ENCODE data around the gene HAUS1. TPM values are rescaled to one million over a fixed set of nuclear protein-coding genes. Genes with fewer than 3 reads are reported as not detected.

The HAUS1 gene
- total RNA-seq (2012; rRNA removed) (25.3 and 32.2 TPM in 2 replicates), polyA plus RNA-seq (2012; rRNA removed) (33.4 and 55.0 TPM in 2 replicates), Bru-seq, nascent RNA (percentile 55 among the genes with signal in this experiment), BruChase-seq, experiment 1, labeled RNA remaining after a 6-hour chase (percentile 73 among the genes with signal in this experiment), BruChase-seq, experiment 2, labeled RNA remaining after a 2-hour chase (percentile 62 among the genes with signal in this experiment)
- 3.9 and 5.2 TPM in 2 replicates for polyA plus RNA-seq (2012; cell fraction: cytosol; rRNA removed)
- polyA plus RNA-seq (2012; cell fraction: nucleus; rRNA removed; ENCODE audit: low replicate concordance), result 0.58 and 6.2 TPM in 2 replicates
- long read RNA-seq, transcript HAUS1-201 (9 exons, 1,125 nt), result major isoform, 15 of 21 reads
- long read RNA-seq, partial matches to known transcripts, result 2 of 21 reads
- long read RNA-seq, other reads (novel, unspliced or antisense), result 3 of 21 reads

GRCh38 chr18:46104128-46104911 lies at the start of gene HAUS1:
Gene HAUS1 (plus strand): TSS chr18:46104385. CDS start chr18:46104412, 27 bp downstream.
- no TSS peak for BruUV-seq (replicated peaks)
- no peak within 1 kb of the TSS for H2AK5ac ChIP-seq (ENCODE audit: low read depth, low read length)
- H3K27ac ChIP-seq (ENCODE audit: insufficient read depth, low read length), result peak within 1 kb of the TSS; percentile 81
- H2BK120ac ChIP-seq (ENCODE audit: low read depth, low read length), result peak within 1 kb of the TSS; percentile 30
- H3K36me3 ChIP-seq (ENCODE audit: control insufficient read depth, insufficient read depth, low read length), result peaks cover 4% of the 10 kb centered on the region
- no peaks in the 10 kb centered on the region for H3K9me3 ChIP-seq (ENCODE audit: control insufficient read depth, insufficient read depth, low read length)
- H3K27me3 ChIP-seq (ENCODE audit: control insufficient read depth, insufficient read depth, low read length), result no peaks in the 10 kb centered on the region
- H2BK15ac ChIP-seq (ENCODE audit: low read depth, low read length), result no peak within 1 kb of the TSS
- ChIA-PET POLR2A (ENCODE audit: unreplicated experiment) (no interaction called here), CTCF (no interaction called here)
- H4K20me1 ChIP-seq (ENCODE audit: insufficient read depth, low read length), result no peaks in the 10 kb centered on the region
- peak within 1 kb of the TSS; percentile 94 for H2AFZ ChIP-seq (replicated peaks; ENCODE audit: low read length, poor library complexity)
- H3K79me1 ChIP-seq (ENCODE audit: low read depth in 1 of 2, low read length in 2 of 2), result peaks cover 11 to 12% of the 10 kb centered on the region in 2 experiments
- in situ Hi-C loops (cut with MboI; ENCODE audit: low sequenced_read_pairs), result no loop called here
- ATAC-seq (ENCODE audit: low read depth) (peak; percentile 99), DNase-seq (peak; percentile 64)
- H3K9me1 ChIP-seq (ENCODE audit: insufficient read depth, low read length), result no peaks in the 10 kb centered on the region
- H2AK9ac ChIP-seq (replicated peaks; ENCODE audit: low read depth, low read length, poor library complexity), result peak within 1 kb of the TSS; percentile 77
- H3K4me2 ChIP-seq (ENCODE audit: low read depth, low read length), result peak within 1 kb of the TSS; percentile 89
- peak within 1 kb of the TSS; percentile 85 for H3K9ac ChIP-seq (ENCODE audit: low read depth, low read length)
- peak within 1 kb of the TSS; percentile 43; the same call in 1 of the 2 replicates for H4K5ac ChIP-seq (ENCODE audit: low read depth, low read length)
- peak within 1 kb of the TSS; percentile 90 for H3K4me3 ChIP-seq (ENCODE audit: insufficient read depth, low read depth, low read length)
- no peak within 1 kb of the TSS for H2BK20ac ChIP-seq (ENCODE audit: low read depth, low read length)
- no peak within 1 kb of the TSS for H3K18ac ChIP-seq (ENCODE audit: low read depth, low read length)
- TF ChIP-seq USF2 (IDR thresholded peaks at IDR 0.05; ENCODE audit: low read depth, low read length), result no peak
- TF ChIP-seq MAZ (IDR thresholded peaks at IDR 0.05; ENCODE audit: borderline replicate concordance, low read depth, low read length), result peak; percentile 62; the same call in 1 of the 2 replicates
- H3K56ac ChIP-seq (ENCODE audit: extremely low read depth, insufficient read depth, low read length), result peak within 1 kb of the TSS; percentile 80
- H2BK5ac ChIP-seq (ENCODE audit: low read depth, low read length, poor library complexity, severe bottlenecking), result peak within 1 kb of the TSS; percentile 62
- H3K23ac ChIP-seq (ENCODE audit: low read depth, low read length), result peak within 1 kb of the TSS; percentile 77
- 0% methylated on average over 6 of the region's 57 CpGs; no CpG with 5 or more reads in 1 of the 2 experiments for WGBS, 2 experiments (ENCODE audit: extremely low coverage in 2 of 2, insufficient read length in 1 of 2)
- dilution Hi-C loops (cut with HindIII; ENCODE audit: low sequenced_read_pairs, unreplicated experiment), result no loop called here
- H4K91ac ChIP-seq (ENCODE audit: insufficient read depth, low read depth, low read length), result peak within 1 kb of the TSS; percentile 55; the same call in 1 of the 2 replicates
- intact Hi-C loops (cut with micrococcal nuclease), result no loop called here
- peak within 1 kb of the TSS; percentile 68 to 85 for H4K8ac ChIP-seq (ENCODE audit: low read depth in 2 of 2, low read length in 2 of 2)
- peak within 1 kb of the TSS; percentile 63 for H3K4ac ChIP-seq (ENCODE audit: low read depth, low read length)
- no peaks in the 10 kb centered on the region; the same call in 1 of the 2 replicates for H3K4me1 ChIP-seq (ENCODE audit: control insufficient read depth, insufficient read depth, low read length)
- peak within 1 kb of the TSS; percentile 89 for H3K14ac ChIP-seq (replicated peaks; ENCODE audit: low read depth, low read length)

Data from IMR-90 (cell line).